HG02970 (cell line): Measurements from ENCODE around the gene MFRP.

Experiments
- ATAC-seq: cut with Tn5 transposase; IDR thresholded peaks from one replicate; pipeline ENCODE4 v1.9.1; 2021; ENCODE audit warnings: mild to moderate bottlenecking, moderate library complexity, moderate number of reproducible peaks; ENCODE audit not compliant: unreplicated experiment, low FRiP score

Gene MFRP

DNA sequence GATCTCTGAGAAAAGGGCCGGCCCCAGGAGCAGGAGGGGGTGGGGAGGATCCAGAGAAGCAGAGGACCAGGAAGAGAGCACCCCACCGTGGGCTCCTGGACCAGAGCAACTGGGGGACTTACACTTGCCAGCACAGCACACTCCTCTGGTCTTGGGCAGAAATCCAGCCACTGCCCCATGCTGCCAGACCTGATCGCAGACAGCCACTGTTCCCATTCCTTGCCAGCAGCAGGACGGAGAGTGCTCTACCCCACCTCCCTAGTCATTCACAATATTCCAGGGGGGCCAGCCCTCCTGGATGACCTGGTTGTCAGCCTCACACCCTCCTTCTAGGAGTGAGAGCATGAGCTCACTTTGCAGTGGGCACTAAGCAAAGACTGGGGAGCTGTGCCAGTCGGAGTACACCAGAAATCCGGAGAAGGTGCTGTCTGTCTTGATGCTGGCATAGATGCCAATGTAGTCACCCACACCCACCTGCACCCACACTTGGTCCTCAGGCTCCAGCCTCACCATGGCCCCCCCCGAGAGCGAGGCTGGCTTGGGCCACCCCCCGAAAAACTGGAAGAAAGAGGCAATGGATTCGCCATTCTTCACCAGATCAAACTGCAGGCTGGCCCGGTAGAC lies 7.4 kb downstream of the MFRP start:
- no peak for ATAC-seq

GRCh38 chr11:119338318-119338890 lies 8.1 kb downstream of the MFRP start:
- no peak for ATAC-seq

DNA sequence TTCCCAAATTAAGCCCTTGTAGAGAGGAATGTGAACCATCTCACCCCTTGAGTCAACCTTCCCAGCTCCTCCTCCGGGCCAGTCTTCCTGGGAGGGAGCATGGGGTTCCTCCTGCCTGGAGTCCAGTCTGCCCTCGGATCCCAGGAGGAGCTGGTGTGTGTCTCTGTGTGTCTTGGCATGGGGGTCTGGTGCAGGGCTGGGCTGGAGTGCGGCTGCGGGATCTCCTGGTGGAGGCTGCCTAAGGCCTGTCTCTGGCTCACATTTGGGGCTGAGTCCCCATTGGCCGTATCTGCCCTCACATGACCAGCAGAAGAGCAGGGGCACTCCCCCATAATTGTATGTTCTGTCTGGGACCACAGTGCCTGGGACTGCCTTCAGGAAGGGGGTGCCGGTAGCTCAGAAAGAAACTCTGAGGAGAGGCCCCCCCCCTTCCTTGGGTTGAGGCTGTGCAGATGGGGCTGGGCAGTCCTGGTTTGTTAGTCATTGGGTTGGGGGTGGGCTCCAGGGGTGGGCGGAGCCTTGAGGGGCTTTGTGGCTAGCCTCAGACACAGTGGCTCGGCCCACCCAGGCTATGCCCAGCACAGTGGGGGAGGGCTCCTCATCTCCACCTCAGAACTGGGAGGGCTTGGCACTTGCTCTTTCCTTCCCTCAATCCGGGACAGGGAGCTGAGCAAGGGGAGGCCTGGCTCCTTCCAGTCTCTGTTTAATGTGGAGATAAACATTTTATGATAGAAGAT lies 8.8 kb downstream of the MFRP start:
- no peak for ATAC-seq

DNA sequence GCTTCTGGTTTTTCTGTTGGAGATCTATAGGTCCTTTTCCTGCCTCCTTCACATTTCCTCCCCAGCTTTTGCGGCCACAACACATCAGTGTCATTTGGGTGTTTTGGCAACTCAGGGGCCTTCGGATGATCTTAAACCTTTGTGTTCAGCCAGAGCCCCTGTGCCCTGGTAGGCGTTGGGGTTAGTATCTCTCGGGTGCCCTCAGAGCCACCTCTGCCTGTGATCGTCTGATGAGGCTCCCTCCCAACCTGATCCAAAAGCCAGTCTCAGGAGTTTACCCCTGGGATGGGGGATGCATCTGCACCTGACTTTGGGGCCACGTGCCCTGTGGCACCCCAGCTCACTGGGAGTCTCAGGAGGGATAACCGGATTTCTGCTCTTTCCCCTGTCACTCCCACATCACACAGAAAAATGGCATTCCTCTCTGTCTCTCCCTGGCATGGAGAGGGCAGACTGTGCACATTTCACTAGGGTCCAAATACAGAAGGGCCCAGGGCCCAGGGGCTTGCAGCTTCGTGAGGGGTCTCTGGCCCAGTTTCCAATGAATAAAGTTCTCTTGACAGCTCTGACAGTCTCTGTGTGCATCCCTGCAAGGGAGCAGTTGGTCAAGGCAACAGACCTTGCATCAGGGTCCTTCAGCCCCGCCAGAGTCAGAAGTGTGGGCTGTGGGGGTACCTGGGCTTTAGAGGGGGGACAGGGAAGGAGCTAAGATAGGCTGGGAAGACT lies 9.6 kb downstream of the MFRP start:
- ATAC-seq, result no peak

- ATAC-seq, result no peak
Measured at GRCh38 chr11:119335655-119336543, 10.6 kb downstream of the MFRP start.

GRCh38 chr11:119335091-119335654 lies 11.3 kb downstream of the MFRP start:
- no peak for ATAC-seq

- peak; percentile 85 for ATAC-seq
Measured at GRCh38 chr11:119334174-119334930, 12.2 kb downstream of the MFRP start, which contains the start of gene RNF26. Gene RNF26, plus strand, starts transcription at chr11:119334527. Its CDS starts 596 bp downstream, at chr11:119335123.

GRCh38 chr11:119332111-119332765 lies 14.3 kb downstream of the MFRP start:
- no peak for ATAC-seq

GRCh38 chr11:119330237-119330636 lies 16.3 kb downstream of the MFRP start:
- ATAC-seq, result no peak

GRCh38 chr11:119329320-119329719 lies 17.2 kb downstream of the MFRP start:
- ATAC-seq, result no peak

DNA sequence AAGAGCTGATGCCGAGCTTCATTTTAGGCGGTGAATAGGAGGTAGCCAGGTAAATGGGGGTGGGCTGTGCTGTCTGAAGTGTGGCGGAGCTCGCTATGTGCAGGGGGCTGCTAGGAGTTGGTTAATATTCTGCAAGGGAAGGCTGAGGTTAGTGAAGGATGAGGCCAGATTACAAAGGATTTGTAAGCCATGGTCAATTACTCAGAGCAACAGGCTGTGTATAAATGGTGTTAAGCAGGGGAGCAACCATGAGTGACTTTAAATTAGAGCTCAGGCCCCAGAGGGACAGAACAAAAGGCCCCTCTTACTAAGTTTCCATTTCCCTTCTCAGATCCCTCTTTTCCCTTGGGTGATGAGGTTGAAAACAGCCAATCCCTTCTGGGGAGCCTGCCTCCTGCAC lies 22.3 kb downstream of the MFRP start:
- no peak for ATAC-seq

- ATAC-seq, result no peak
Measured at GRCh38 chr11:119323532-119324033, 22.9 kb downstream of the MFRP start.

- ATAC-seq, result no peak
Measured at GRCh38 chr11:119322921-119323531, 23.5 kb downstream of the MFRP start.

GRCh38 chr11:119322360-119322739 lies 24.2 kb downstream of the MFRP start:
- ATAC-seq, result no peak

- no peak for ATAC-seq
Measured at GRCh38 chr11:119320776-119321524, 25.6 kb downstream of the MFRP start.

DNA sequence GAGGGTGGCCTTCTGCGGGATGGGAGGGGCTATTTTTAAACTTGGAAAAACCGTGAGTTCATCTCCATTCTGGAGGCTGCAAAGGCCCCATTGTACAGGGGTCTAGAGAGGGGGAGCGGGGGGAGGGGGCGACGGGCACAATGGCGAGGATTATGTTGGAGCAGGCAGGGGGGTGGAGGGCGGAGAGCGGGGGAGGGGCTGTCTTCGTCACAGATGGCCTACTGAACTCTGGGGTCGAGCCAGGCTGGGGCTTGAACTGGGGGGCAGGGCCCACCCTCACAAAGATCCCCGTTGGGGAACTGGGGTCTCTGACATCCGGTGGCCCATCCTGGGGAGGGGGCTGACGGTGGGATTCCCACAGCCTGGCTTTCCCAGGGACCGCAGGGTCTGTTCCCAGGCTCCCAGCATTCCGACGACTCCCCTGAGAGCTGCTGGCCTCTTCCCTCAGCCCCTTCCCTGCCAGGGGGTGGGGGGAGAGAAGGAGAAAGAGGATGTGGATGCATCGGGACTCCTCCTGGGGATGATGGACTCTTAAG lies 26.2 kb downstream of the MFRP start:
- no peak for ATAC-seq

DNA sequence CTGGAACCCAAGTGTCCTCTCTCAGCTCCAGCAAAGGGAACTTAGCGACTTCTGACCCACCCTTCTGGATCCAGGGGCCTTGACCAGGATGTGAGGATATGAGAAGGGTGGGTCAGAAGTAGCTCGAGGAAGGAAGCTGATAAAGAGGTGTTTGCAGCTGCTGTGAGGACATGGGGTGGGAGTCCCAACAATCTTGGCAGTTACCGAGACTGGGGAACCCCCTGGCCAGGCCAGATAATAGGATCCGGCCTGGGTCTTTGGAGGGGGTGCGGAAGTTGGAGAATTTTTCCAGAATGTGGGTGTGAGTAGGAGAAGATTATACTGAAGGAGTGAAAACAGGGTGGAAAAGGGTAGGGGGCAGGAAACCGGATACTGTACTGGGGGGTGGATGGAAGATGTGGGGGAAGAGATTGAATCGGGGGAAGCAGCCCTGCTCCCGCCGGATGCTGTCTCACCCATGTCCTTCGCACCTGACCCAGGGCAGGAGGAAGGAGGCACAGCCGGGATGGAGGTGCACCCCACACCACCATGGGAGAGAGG lies 26.7 kb downstream of the MFRP start:
- no peak for ATAC-seq
